HG02759 (cell line): ENCODE results near the gene AOC2.
"Not testable (repeated sequence)": the region's sequence is repeated elsewhere in the genome, so short reads cannot be mapped to it uniquely, and the experiment has no call there.

Source experiments
- ATAC-seq: cut with Tn5 transposase; IDR thresholded peaks from one replicate; pipeline ENCODE4 v1.9.1; 2021; ENCODE audit warnings: mild to moderate bottlenecking, moderate library complexity; ENCODE audit not compliant: unreplicated experiment

The AOC2 gene

GRCh38 chr17:42880776-42881310 is 36.5 kb downstream of the AOC2 start:
- ATAC-seq = no peak

GRCh38 chr17:42881706-42882105 is 37.3 kb downstream of the AOC2 start:
- ATAC-seq = not testable (repeated sequence)

- ATAC-seq = no peak
Observed at GRCh38 chr17:42882166-42882565, 37.8 kb downstream of the AOC2 start.

DNA sequence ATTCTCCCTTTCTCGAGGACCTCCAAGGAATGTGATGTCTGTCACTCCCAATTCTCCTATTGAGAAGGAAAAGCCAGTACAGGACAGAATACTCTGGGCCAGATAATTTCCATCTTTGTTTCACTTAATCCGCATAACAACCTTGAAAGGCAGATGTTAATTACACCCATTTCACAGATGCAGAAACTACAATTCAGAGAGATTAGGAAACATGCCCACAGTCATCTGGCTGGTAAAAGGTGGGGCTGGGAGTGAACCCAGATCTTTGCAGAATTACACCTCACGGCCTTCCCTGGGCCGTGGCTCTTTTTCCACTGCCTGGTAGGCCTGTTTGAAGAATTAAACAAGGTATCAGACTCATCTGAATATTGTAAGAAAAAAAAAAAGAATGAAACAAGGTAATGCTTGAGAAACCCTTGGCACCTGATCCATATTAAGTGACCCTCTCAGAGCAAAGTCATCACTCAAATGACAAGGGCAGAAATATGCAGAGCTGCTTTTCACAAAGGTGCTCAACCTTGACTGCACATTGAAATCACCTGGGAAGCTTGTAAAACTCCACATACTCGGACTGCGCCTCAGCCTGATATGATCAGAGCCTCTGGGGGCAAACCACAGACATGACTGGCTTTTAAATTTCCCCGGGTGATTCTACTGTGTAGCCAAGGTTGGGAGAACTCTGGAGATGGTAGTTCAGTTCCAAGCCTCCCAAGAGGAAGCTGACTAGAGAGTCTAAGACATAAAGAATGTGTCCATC is 39.6 kb downstream of the AOC2 start:
- no peak for ATAC-seq

- not testable (repeated sequence) for ATAC-seq
Observed at GRCh38 chr17:42885806-42886205, 41.4 kb downstream of the AOC2 start.

- no peak for ATAC-seq
Observed at GRCh38 chr17:42886283-42887176, 42.1 kb downstream of the AOC2 start.

DNA sequence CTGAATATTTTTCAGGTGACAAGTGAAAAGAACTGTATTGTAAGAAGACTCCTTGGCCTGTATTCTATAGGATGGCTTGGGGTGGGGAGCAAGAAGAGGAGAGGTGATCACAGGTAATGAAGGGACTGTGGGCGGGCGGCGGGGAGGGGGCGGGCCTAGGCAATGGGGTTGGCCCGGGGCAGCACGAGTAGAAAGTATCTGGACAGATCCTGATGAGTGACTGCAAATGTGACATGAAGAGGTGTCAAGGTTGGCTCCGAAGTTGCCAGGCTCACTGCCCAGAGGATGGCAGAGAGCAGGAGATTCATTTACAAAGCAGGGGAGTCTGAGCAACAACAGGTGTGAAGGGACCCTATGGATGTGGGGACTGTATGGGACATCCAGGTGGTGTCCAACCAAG is 45.4 kb downstream of the AOC2 start:
- no peak for ATAC-seq

DNA sequence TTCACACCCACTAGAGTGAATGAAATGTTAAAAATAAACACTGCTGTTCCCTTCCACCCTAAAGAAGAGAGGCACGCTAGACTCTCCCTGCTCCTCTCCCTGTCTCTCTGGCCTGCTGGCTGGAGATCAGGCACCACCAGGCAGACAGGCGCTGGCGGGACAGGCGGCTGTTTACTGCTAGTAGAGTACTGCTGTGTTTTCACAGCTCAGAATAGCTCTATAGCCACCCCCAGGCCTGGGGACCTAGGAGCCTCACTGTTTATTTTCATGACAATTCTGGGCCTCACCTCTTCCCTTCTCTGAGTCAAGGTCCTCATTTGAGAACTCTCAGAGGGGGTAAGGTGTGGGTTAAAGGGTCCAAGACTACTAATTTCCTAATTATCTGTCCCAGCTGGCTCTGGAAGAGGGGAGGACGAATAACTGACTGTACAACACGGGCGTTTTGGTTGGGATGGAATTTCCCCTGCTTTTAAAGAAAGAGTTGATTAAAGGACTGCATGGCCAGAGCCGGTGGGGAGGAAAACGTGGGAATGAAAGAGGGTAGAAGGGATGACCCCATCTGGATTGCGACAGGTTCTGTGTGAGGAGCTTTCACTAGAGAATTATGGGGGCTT is 47.3 kb downstream of the AOC2 start:
- ATAC-seq = no peak

GRCh38 chr17:42893359-42893758 is 49.0 kb downstream of the AOC2 start:
- no peak for ATAC-seq

GRCh38 chr17:42894283-42895184 is 50.2 kb downstream of the AOC2 start:
- ATAC-seq = no peak

DNA sequence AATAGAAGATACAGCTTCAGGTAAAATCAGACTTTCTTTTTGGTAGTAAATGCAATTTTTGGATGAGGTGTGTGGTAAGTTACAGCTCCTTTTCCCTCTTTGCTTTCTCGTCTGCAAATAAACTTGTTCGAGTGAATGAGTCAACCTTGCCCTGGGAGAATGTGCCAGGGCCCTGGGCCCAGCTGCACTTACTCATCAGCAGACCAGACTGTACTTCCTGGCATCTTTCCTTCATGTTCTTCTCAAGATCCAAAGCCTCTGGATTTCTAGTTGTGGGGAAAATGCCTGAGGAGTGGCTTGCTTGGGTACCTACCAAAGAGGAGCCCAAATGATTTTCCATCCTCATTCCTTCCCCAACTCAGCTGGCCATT is 50.8 kb downstream of the AOC2 start:
- ATAC-seq = no peak

DNA sequence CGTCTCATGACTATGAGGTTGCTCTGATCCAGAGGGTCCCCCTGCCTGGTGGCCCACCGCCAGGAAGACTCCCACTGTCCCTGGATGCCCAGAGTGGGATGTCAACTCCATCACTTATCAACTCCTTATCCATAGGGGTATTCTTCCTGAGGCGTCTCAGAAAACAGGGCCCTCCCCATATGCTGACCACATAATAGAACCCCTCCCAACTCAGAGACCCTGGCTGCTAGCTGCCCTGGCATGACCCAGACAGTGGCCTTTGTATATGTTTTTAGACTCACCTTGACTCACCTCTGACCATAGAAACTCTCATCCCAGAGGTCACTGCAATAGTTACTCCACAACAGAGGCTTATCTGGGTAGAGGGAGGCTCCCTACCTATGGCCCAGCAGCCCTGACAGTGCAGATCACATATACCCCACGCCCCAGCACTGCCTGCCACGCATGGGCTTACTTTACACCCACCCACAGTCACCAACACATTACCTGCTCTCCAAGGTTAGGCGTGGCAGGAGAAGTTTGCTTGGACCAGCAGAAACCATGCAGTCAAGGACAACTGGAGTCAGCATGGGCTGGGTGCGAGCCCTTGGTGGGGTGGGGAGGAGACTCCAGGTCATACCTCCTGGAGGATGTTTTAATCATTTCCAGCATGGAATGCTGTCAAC is 53.9 kb downstream of the AOC2 start:
- no peak for ATAC-seq

GRCh38 chr17:42899981-42900380 is 55.6 kb downstream of the AOC2 start:
- ATAC-seq = not testable (repeated sequence)
